ENCODE measurements around the gene JOSD2.

The JOSD2 gene

GRCh38 chr19:50493171-50493570 is 17.8 kb downstream of the JOSD2 start:
- DNase-seq (ENCODE audit: low read depth in 1 of 2, low spot score in 1 of 2) = no peak
- no peak for TF ChIP-seq GABPA (IDR thresholded peaks at IDR 0.05; ENCODE audit: low read depth)
- Histone ChIP-seq H3K27me3 (ENCODE audit: insufficient read depth, poor library complexity, severe bottlenecking) (peaks cover 2% of the 10 kb centered on the region), H3K27ac (replicated peaks) (no peak overlapping the region), H3K4me3 (replicated peaks; ENCODE audit: insufficient read depth, low read length) (no peak overlapping the region)

GRCh38 chr19:50492303-50493052 is 18.5 kb downstream of the JOSD2 start:
- Histone ChIP-seq H3K27ac (replicated peaks) (no peak overlapping the region), H3K27me3 (ENCODE audit: insufficient read depth, poor library complexity, severe bottlenecking) (peaks cover 2% of the 10 kb centered on the region), H3K4me3 (replicated peaks; ENCODE audit: insufficient read depth, low read length) (no peak overlapping the region)
- no peak for TF ChIP-seq CTCF (IDR thresholded peaks at IDR 0.05; ENCODE audit: insufficient read depth, low read length)
- TF ChIP-seq REST (IDR thresholded peaks at IDR 0.05; ENCODE audit: insufficient replicate concordance, low read depth) = no peak
- TF ChIP-seq GABPA (IDR thresholded peaks at IDR 0.05; ENCODE audit: low read depth) = no peak
- TF ChIP-seq POLR2AphosphoS5 (IDR thresholded peaks at IDR 0.05; ENCODE audit: low read depth) = no peak
- no peak for TF ChIP-seq SPI1 (IDR thresholded peaks at IDR 0.05; ENCODE audit: borderline replicate concordance, low read depth)
- peak; percentile 38 to 58 for DNase-seq (ENCODE audit: low read depth in 1 of 2, low spot score in 1 of 2)

- no peak for TF ChIP-seq REST (IDR thresholded peaks at IDR 0.05; ENCODE audit: insufficient replicate concordance, low read depth)
- TF ChIP-seq CTCF (IDR thresholded peaks at IDR 0.05; ENCODE audit: insufficient read depth, low read length) = no peak
- no peak for TF ChIP-seq SPI1 (IDR thresholded peaks at IDR 0.05; ENCODE audit: borderline replicate concordance, low read depth)
- TF ChIP-seq POLR2AphosphoS5 (IDR thresholded peaks at IDR 0.05; ENCODE audit: low read depth) = no peak
- no peak for TF ChIP-seq GABPA (IDR thresholded peaks at IDR 0.05; ENCODE audit: low read depth)
- Histone ChIP-seq H3K4me3 (replicated peaks; ENCODE audit: insufficient read depth, low read length) (no peak overlapping the region), H3K27ac (replicated peaks) (no peak overlapping the region), H3K27me3 (ENCODE audit: insufficient read depth, poor library complexity, severe bottlenecking) (peaks cover 2% of the 10 kb centered on the region)
- DNase-seq (ENCODE audit: low read depth in 1 of 2, low spot score in 1 of 2) = no peak
These were observed 20.0 kb downstream of the JOSD2 start for GRCh38 chr19:50490991-50491472.

- no peak for DNase-seq (ENCODE audit: low read depth in 1 of 2, low spot score in 1 of 2)
- TF ChIP-seq POLR2AphosphoS5 (IDR thresholded peaks at IDR 0.05; ENCODE audit: low read depth) (no peak), SPI1 (IDR thresholded peaks at IDR 0.05; ENCODE audit: borderline replicate concordance, low read depth) (no peak), REST (IDR thresholded peaks at IDR 0.05; ENCODE audit: insufficient replicate concordance, low read depth) (no peak), CTCF (IDR thresholded peaks at IDR 0.05; ENCODE audit: insufficient read depth, low read length) (no peak), GABPA (IDR thresholded peaks at IDR 0.05; ENCODE audit: low read depth) (no peak)
- H3K4me3 ChIP-seq (replicated peaks; ENCODE audit: insufficient read depth, low read length) = no peak overlapping the region
- H3K27me3 ChIP-seq (ENCODE audit: insufficient read depth, poor library complexity, severe bottlenecking) = peaks cover 2% of the 10 kb centered on the region
- H3K27ac ChIP-seq (replicated peaks) = no peak overlapping the region
These were observed 20.6 kb downstream of the JOSD2 start for GRCh38 chr19:50490411-50490811.

Measured in HL-60 (cell line).